PC-9 (cell line): ENCODE data around the gene NRSN2.

ENCODE experiments used
- CTCF ChIP-seq: fragments of 200-600 bp; sonication (generic); conservative IDR thresholded peaks from 2 replicates; pipeline ENCODE4 v1.6.1; 2017; ENCODE audit warnings: mixed run types, antibody characterized with exemption, mild to moderate bottlenecking, moderate library complexity
- EZH2 ChIP-seq: fragments of 200-600 bp; sonication (generic); IDR thresholded peaks from 2 replicates; pipeline ENCODE4 v1.8.0; 2017; ENCODE audit warnings: antibody characterized with exemption, low read depth

- TF ChIP-seq CTCF (no peak), EZH2 (no peak)
These were observed 21.6 kb upstream of the NRSN2 start, which contains the start of gene SOX12 for GRCh38 chr20:325045-325888.
